GM19240 (cell line): ENCODE measurements around the gene ZNF316.
"Not testable (repeated sequence)": the region's sequence is repeated elsewhere in the genome, so short reads cannot be mapped to it uniquely, and the experiment has no call there.

ENCODE experiments used
- DNase-seq: peaks from one replicate; pipeline ENCODE4 v3.0.0; 2011; ENCODE audit warnings: low spot score; ENCODE audit not compliant: insufficient read length

Gene ZNF316

GRCh38 chr7:6621195-6622133, 15.7 kb upstream of the ZNF316 start:
- DNase-seq = no peak

- no peak for DNase-seq
Measured at GRCh38 chr7:6622134-6622710, 14.9 kb upstream of the ZNF316 start.

- peak; percentile 40 for DNase-seq
Measured at GRCh38 chr7:6623589-6624245, 13.4 kb upstream of the ZNF316 start.

- DNase-seq = no peak
Measured at GRCh38 chr7:6624246-6624611, 12.9 kb upstream of the ZNF316 start.

- DNase-seq = no peak
Measured at GRCh38 chr7:6628045-6628444, 9.1 kb upstream of the ZNF316 start.

- no peak for DNase-seq
Measured at GRCh38 chr7:6630007-6630849, 6.9 kb upstream of the ZNF316 start.

GRCh38 chr7:6631605-6632004, 5.5 kb upstream of the ZNF316 start:
- DNase-seq = no peak

- no peak for DNase-seq
Measured at GRCh38 chr7:6634021-6634420, 3.1 kb upstream of the ZNF316 start.

GRCh38 chr7:6634971-6635370, 2.1 kb upstream of the ZNF316 start:
- DNase-seq = not testable (repeated sequence)

GRCh38 chr7:6637544-6638229, 569 bp downstream of the ZNF316 start:
- peak; percentile 98 for DNase-seq

GRCh38 chr7:6639032-6639431, 1.9 kb downstream of the ZNF316 start:
- no peak for DNase-seq

GRCh38 chr7:6639627-6640026, 2.5 kb downstream of the ZNF316 start:
- no peak for DNase-seq

GRCh38 chr7:6640246-6640721, 3.2 kb downstream of the ZNF316 start:
- no peak for DNase-seq

- no peak for DNase-seq
Measured at GRCh38 chr7:6641305-6642035, 4.4 kb downstream of the ZNF316 start.

- no peak for DNase-seq
Measured at GRCh38 chr7:6642239-6642839, 5.2 kb downstream of the ZNF316 start.

GRCh38 chr7:6642861-6643640, 5.9 kb downstream of the ZNF316 start:
- no peak for DNase-seq

- no peak for DNase-seq
Measured at GRCh38 chr7:6643915-6644625, 7.0 kb downstream of the ZNF316 start.

GRCh38 chr7:6644728-6645127, 7.6 kb downstream of the ZNF316 start:
- no peak for DNase-seq
